GM18909 (cell line): Measurements from ENCODE around the gene USP38.
"Not testable (repeated sequence)": the region's sequence is repeated elsewhere in the genome, so short reads cannot be mapped to it uniquely, and the experiment has no call there.

Experiments
- ATAC-seq: cut with Tn5 transposase; IDR thresholded peaks from one replicate; pipeline ENCODE4 v1.9.1; 2021; ENCODE audit warnings: mild to moderate bottlenecking; ENCODE audit not compliant: unreplicated experiment, poor library complexity

USP38 gene

GRCh38 chr4:143184503-143185252 is at the start of gene USP38:
Gene USP38 (plus strand): TSS chr4:143184917. CDS start chr4:143185451, 534 bp downstream.
- peak; percentile 78 for ATAC-seq

- ATAC-seq: no peak
Measured at GRCh38 chr4:143135358-143135757, 49.4 kb upstream of the USP38 start.

- no peak for ATAC-seq
Measured at GRCh38 chr4:143140696-143141095, 44.0 kb upstream of the USP38 start.

GRCh38 chr4:143148521-143148920 is 36.2 kb upstream of the USP38 start:
- ATAC-seq: no peak

GRCh38 chr4:143156853-143157252 is 27.9 kb upstream of the USP38 start:
- ATAC-seq: no peak

- ATAC-seq: no peak
Measured at GRCh38 chr4:143163614-143164013, 21.1 kb upstream of the USP38 start.

GRCh38 chr4:143166722-143167121 is 18.0 kb upstream of the USP38 start:
- ATAC-seq: not testable (repeated sequence)

GRCh38 chr4:143178923-143179322 is 5.8 kb upstream of the USP38 start:
- ATAC-seq: no peak

GRCh38 chr4:143183513-143184216 is 1.1 kb upstream of the USP38 start:
- ATAC-seq: no peak

GRCh38 chr4:143184217-143184502 is 557 bp upstream of the USP38 start:
- ATAC-seq: peak; percentile 28

- ATAC-seq: peak; percentile 33
Measured at GRCh38 chr4:143185253-143186107, 763 bp downstream of the USP38 start.

- ATAC-seq: no peak
Measured at GRCh38 chr4:143186212-143186611, 1.5 kb downstream of the USP38 start.

- ATAC-seq: no peak
Measured at GRCh38 chr4:143186649-143187048, 1.9 kb downstream of the USP38 start.

- no peak for ATAC-seq
Measured at GRCh38 chr4:143188136-143189088, 3.7 kb downstream of the USP38 start.

GRCh38 chr4:143189528-143189927 is 4.8 kb downstream of the USP38 start:
- peak; percentile 21 for ATAC-seq

GRCh38 chr4:143195581-143195980 is 10.9 kb downstream of the USP38 start:
- no peak for ATAC-seq

GRCh38 chr4:143196323-143196722 is 11.6 kb downstream of the USP38 start:
- no peak for ATAC-seq

- ATAC-seq: no peak
Measured at GRCh38 chr4:143199503-143199902, 14.8 kb downstream of the USP38 start.

GRCh38 chr4:143202824-143203223 is 18.1 kb downstream of the USP38 start:
- no peak for ATAC-seq

GRCh38 chr4:143203577-143203976 is 18.9 kb downstream of the USP38 start:
- no peak for ATAC-seq
